OCI-LY3 (cell line): ENCODE data around the gene PPFIA3.

Experiments
- H2AFZ ChIP-seq: fragments of 200-600, 300-600 bp; shearing (Covaris generic); 2 replicates; pipeline ENCODE4 v1.6.0; 2014; ENCODE audit warnings: antibody characterized with exemption, low read depth, low read length
- H3K27ac ChIP-seq: fragments of 200-600, 300-600 bp; sonication (generic); 2 replicates; pipeline ENCODE4 v1.5.1; 2014; ENCODE audit warnings: mild to moderate bottlenecking, low read length, moderate library complexity, mixed read lengths
- H3K27me3 ChIP-seq: fragments of 200-600, 300-600 bp; sonication (generic); 2 replicates; pipeline ENCODE4 v1.6.1; 2014; ENCODE audit warnings: low read depth, low read length, mixed read lengths
- H3K36me3 ChIP-seq: fragments of 200-600, 300-600 bp; sonication (generic); replicated peaks from 2 replicates; pipeline ENCODE3; 2014; ENCODE audit warnings: low read depth, low read length, mixed read lengths
- H3K4me1 ChIP-seq: fragments of 300-600, 200-600 bp; sonication (generic); 2 replicates; pipeline ENCODE4 v1.6.1; 2014; ENCODE audit warnings: low read length, mixed read lengths
- H3K4me2 ChIP-seq: fragments of 200-600, 300-600 bp; sonication (generic); 2 replicates; pipeline ENCODE4 v1.6.1; 2014; ENCODE audit warnings: low read length, mixed read lengths
- H3K4me3 ChIP-seq: fragments of 300-600, 200-600 bp; sonication (generic); 2 replicates; pipeline ENCODE4 v1.5.1; 2014; ENCODE audit warnings: antibody characterized with exemption, mild to moderate bottlenecking, low read length, moderate library complexity
- H3K79me2 ChIP-seq: fragments of 300-600, 200-600 bp; shearing (Covaris generic); 2 replicates; pipeline ENCODE4 v1.6.1; 2014; ENCODE audit warnings: mild to moderate bottlenecking, low read length, mixed read lengths
- H3K9ac ChIP-seq: fragments of 300-600, 200-600 bp; shearing (Covaris generic); 2 replicates; pipeline ENCODE4 v1.6.0; 2014; ENCODE audit warnings: mild to moderate bottlenecking, low read length, moderate library complexity
- H3K9me3 ChIP-seq: fragments of 200-600, 300-600 bp; shearing (Covaris generic); 2 replicates; pipeline ENCODE4 v1.6.1; 2014; ENCODE audit warnings: low read length, mixed read lengths; ENCODE audit not compliant: insufficient read depth
- H4K20me1 ChIP-seq: fragments of 200-600, 300-600 bp; sonication (generic); 2 replicates; pipeline ENCODE4 v1.6.1; 2016; ENCODE audit warnings: low read length, mixed read lengths; ENCODE audit not compliant: insufficient read depth
- EZH2phosphoT487 ChIP-seq: fragments of 200-600 bp; shearing (Covaris generic); IDR thresholded peaks from 2 replicates; pipeline ENCODE4 v1.6.1; 2018; ENCODE audit warnings: antibody characterized with exemption, mixed run types, low read depth
- TF ChIP-seq, protein P1 (sequence below): fragments of 200-600, 300-600 bp; sonication (generic); IDR thresholded peaks from 2 replicates; pipeline ENCODE4 v1.5.1; 2014; ENCODE audit warnings: antibody characterized with exemption, low read length, low read depth

The PPFIA3 gene

GRCh38 chr19:49150106-49150943, 31.0 kb downstream of the PPFIA3 start:
- peak overlapping the region; percentile 86 for H2AFZ ChIP-seq
- H3K4me3 ChIP-seq, result peak overlapping the region; percentile 83
- no peaks in the 10 kb centered on the region for H3K36me3 ChIP-seq
- no peaks in the 10 kb centered on the region for H4K20me1 ChIP-seq
- peaks cover 29% of the 10 kb centered on the region for H3K4me1 ChIP-seq
- no peaks in the 10 kb centered on the region for H3K79me2 ChIP-seq
- H3K9me3 ChIP-seq, result no peaks in the 10 kb centered on the region
- 0 out of 2 replicates have a peak, but pooled peaks cover 3% of the 10 kb centered on the region for H3K27me3 ChIP-seq
- H3K27ac ChIP-seq, result peak overlapping the region; percentile 74
- H3K4me2 ChIP-seq, result peak overlapping the region; percentile 88
- peak overlapping the region; percentile 76 for H3K9ac ChIP-seq
- TF ChIP-seq, protein P1, sequence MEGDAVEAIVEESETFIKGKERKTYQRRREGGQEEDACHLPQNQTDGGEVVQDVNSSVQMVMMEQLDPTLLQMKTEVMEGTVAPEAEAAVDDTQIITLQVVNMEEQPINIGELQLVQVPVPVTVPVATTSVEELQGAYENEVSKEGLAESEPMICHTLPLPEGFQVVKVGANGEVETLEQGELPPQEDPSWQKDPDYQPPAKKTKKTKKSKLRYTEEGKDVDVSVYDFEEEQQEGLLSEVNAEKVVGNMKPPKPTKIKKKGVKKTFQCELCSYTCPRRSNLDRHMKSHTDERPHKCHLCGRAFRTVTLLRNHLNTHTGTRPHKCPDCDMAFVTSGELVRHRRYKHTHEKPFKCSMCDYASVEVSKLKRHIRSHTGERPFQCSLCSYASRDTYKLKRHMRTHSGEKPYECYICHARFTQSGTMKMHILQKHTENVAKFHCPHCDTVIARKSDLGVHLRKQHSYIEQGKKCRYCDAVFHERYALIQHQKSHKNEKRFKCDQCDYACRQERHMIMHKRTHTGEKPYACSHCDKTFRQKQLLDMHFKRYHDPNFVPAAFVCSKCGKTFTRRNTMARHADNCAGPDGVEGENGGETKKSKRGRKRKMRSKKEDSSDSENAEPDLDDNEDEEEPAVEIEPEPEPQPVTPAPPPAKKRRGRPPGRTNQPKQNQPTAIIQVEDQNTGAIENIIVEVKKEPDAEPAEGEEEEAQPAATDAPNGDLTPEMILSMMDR, result no peak
- no peak for TF ChIP-seq EZH2phosphoT487

DNA sequence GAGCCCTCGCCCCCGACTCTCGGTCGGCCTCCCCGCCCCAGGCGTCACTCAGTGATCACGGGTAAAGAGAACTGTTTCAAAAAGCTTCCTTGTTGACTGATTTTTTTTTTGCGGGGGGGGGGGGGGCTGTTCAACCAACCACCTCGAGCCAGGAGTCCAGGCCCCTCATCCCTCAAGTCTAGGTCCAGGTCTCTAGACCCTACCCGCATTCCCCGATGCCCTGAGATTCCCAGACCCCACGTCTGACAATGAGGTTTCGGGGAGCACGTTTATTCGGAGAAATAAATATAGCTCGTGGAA, 31.6 kb downstream of the PPFIA3 start:
- peaks cover 23% of the 10 kb centered on the region for H3K4me1 ChIP-seq
- H3K27me3 ChIP-seq, result 0 out of 2 replicates have a peak, but pooled peaks cover 3% of the 10 kb centered on the region
- H3K4me2 ChIP-seq, result peak overlapping the region; percentile 88
- H3K9ac ChIP-seq, result peak overlapping the region; percentile 76
- H3K79me2 ChIP-seq, result no peaks in the 10 kb centered on the region
- H3K4me3 ChIP-seq, result peak overlapping the region; percentile 83
- no peaks in the 10 kb centered on the region for H4K20me1 ChIP-seq
- H3K9me3 ChIP-seq, result no peaks in the 10 kb centered on the region
- TF ChIP-seq, protein P1, result no peak
- TF ChIP-seq EZH2phosphoT487, result no peak
- peak overlapping the region; percentile 86; the same call in 1 of the 2 replicates for H2AFZ ChIP-seq
- no peaks in the 10 kb centered on the region for H3K36me3 ChIP-seq
- H3K27ac ChIP-seq, result peak overlapping the region; percentile 74

GRCh38 chr19:49151267-49152118, 32.1 kb downstream of the PPFIA3 start:
- peak overlapping the region; percentile 88 for H3K4me2 ChIP-seq
- H3K9ac ChIP-seq, result peak overlapping the region; percentile 76
- H3K4me1 ChIP-seq, result peaks cover 19% of the 10 kb centered on the region
- peak overlapping the region; percentile 23; the same call in 1 of the 2 replicates for H2AFZ ChIP-seq
- H3K79me2 ChIP-seq, result no peaks in the 10 kb centered on the region
- H3K27me3 ChIP-seq, result peaks cover 7% of the 10 kb centered on the region; the same call in 1 of the 2 replicates
- no peaks in the 10 kb centered on the region for H4K20me1 ChIP-seq
- TF ChIP-seq, protein P1, result no peak
- no peak for TF ChIP-seq EZH2phosphoT487
- peak overlapping the region; percentile 74 for H3K27ac ChIP-seq
- no peaks in the 10 kb centered on the region for H3K36me3 ChIP-seq
- peak overlapping the region; percentile 83 for H3K4me3 ChIP-seq
- H3K9me3 ChIP-seq, result no peaks in the 10 kb centered on the region

- Histone ChIP-seq H3K4me3 (peak overlapping the region; percentile 83), H2AFZ (no peak overlapping the region), H3K9ac (no peak overlapping the region), H3K27ac (0 out of 2 replicates have a peak overlapping the region, but pooled peaks have one; percentile 74), H3K79me2 (no peaks in the 10 kb centered on the region), H3K27me3 (peaks cover 7% of the 10 kb centered on the region; the same call in 1 of the 2 replicates), H3K4me1 (peaks cover 19% of the 10 kb centered on the region), H3K36me3 (no peaks in the 10 kb centered on the region), H3K4me2 (peak overlapping the region; percentile 88), H3K9me3 (no peaks in the 10 kb centered on the region), H4K20me1 (no peaks in the 10 kb centered on the region)
- TF ChIP-seq, protein P1, result no peak
- no peak for TF ChIP-seq EZH2phosphoT487
Observed at GRCh38 chr19:49152119-49152550, 32.8 kb downstream of the PPFIA3 start.
